SJCRH30 (cell line): Measurements from ENCODE around the gene LITAFD. TPM values are rescaled to one million over a fixed set of nuclear protein-coding genes. Genes with fewer than 3 reads are reported as not detected.
"Not testable (repeated sequence)": the region's sequence is repeated elsewhere in the genome, so short reads cannot be mapped to it uniquely, and the experiment has no call there.

Experiments used
- DNase-seq, 2 experiments: peaks; one replicate each; pipeline ENCODE4 v3.0.0-alpha.2; 2015 to 2020
- H3K27ac ChIP-seq: fragments of 250-450 bp; sonication (Bioruptor Pico); 2 replicates; pipeline ENCODE4 v1.5.1; 2020; ENCODE audit warnings: mild to moderate bottlenecking, moderate library complexity
- H3K27me3 ChIP-seq: fragments of 250-450 bp; sonication (Bioruptor Pico); 2 replicates; pipeline ENCODE4 v1.5.1; 2020; ENCODE audit warnings: mild to moderate bottlenecking, moderate library complexity
- H3K36me3 ChIP-seq: fragments of 250-450 bp; sonication (Bioruptor Pico); 2 replicates; pipeline ENCODE4 v1.5.1; 2020; ENCODE audit warnings: mild to moderate bottlenecking, moderate library complexity
- H3K4me1 ChIP-seq: fragments of 250-450 bp; sonication (Bioruptor Pico); 2 replicates; pipeline ENCODE4 v1.5.1; 2020; ENCODE audit warnings: mild to moderate bottlenecking, moderate library complexity
- H3K4me3 ChIP-seq: fragments of 250-450 bp; sonication (Bioruptor Pico); 2 replicates; pipeline ENCODE4 v1.5.1; 2020; ENCODE audit warnings: mild to moderate bottlenecking, moderate library complexity
- H3K9me3 ChIP-seq: fragments of 250-450 bp; sonication (Bioruptor Pico); replicated peaks from 2 replicates; pipeline ENCODE4 v1.5.1; 2020; ENCODE audit warnings: mild to moderate bottlenecking, moderate library complexity
- total RNA-seq: library from RNA; depleted of rRNA; stranded (reverse); fragments of >200 nt; shearing (Covaris generic); gene quantifications from 2 replicates; pipeline ENCODE4 v1.2.3, GENCODE V29; 2014

The LITAFD gene
- total RNA-seq, 1 experiment from 2014 or later = not detected

- not testable (repeated sequence) for H3K4me3 ChIP-seq, H3K27ac ChIP-seq
These were observed 8.3 kb upstream of the LITAFD start for GRCh38 chr16:8873866-8874195.

DNA sequence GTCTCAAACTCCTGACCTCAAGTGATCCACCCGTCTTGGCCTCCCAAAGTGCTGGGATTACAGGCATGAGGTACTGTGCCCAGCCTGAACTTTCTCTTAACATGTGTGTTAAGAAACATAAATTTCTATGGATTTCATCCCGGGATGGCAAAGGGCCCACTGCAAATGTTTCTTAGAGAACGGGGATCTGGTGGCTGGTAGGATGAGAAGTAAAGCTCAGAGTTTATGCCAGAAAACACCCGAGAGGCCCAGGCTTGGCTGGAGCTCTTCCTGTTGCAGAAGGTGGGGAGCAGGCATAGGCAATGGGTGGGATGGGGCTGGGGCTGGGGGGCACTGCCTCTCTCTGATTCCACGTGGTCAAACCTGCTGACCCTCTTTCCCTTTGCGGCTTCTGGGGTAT is 7.8 kb upstream of the LITAFD start:
- DNase-seq = no peak
- H3K27me3 ChIP-seq = no peaks in the 10 kb centered on the region
- peaks cover 16% of the 10 kb centered on the region for H3K4me1 ChIP-seq
- H3K27ac ChIP-seq = no peak overlapping the region
- no peaks in the 10 kb centered on the region for H3K36me3 ChIP-seq
- no peak overlapping the region for H3K4me3 ChIP-seq
- H3K9me3 ChIP-seq = no peaks in the 10 kb centered on the region

More at GRCh38 chr16:8873866-8874195, 8.3 kb upstream of the LITAFD start:
- not testable (repeated sequence) for H3K27me3 ChIP-seq, DNase-seq, H3K9me3 ChIP-seq, H3K36me3 ChIP-seq
- peaks cover 16% of the 10 kb centered on the region for H3K4me1 ChIP-seq

DNA sequence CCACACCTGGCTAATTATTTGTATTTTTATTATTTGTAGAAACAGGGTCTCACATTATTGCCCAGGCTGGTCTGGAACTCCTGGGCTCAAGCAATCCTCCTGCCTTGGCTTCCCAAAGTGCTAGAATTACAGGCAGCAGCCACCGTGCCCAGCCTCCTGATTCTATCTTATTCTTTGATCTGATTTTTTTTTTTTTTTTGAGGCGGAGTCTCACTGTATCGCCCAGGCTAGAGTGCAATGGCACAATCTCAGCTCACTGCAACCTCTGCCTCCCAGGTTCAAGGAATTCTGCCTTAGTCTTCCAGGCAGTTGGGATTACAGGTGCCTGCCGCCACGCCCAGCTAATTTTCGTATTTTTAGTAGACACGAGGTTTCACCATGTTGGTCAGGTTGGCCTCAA is 6.8 kb upstream of the LITAFD start:
- peaks cover 16% of the 10 kb centered on the region for H3K4me1 ChIP-seq
- not testable (repeated sequence) for H3K9me3 ChIP-seq, H3K27me3 ChIP-seq, H3K4me3 ChIP-seq, DNase-seq, H3K27ac ChIP-seq, H3K36me3 ChIP-seq

- H3K4me1 ChIP-seq = peaks cover 8% of the 10 kb centered on the region
- no peaks in the 10 kb centered on the region for H3K9me3 ChIP-seq
- no peaks in the 10 kb centered on the region for H3K36me3 ChIP-seq
- peak overlapping the region; percentile 5; the same call in 1 of the 2 replicates for H3K27ac ChIP-seq
- no peak overlapping the region for H3K4me3 ChIP-seq
- no peaks in the 10 kb centered on the region for H3K27me3 ChIP-seq
- peak in 1 of 2 experiments; percentile 42 for DNase-seq
These were observed 4.1 kb upstream of the LITAFD start for GRCh38 chr16:8877894-8878522.

GRCh38 chr16:8878523-8878911 is 3.6 kb upstream of the LITAFD start:
- Histone ChIP-seq H3K9me3 (no peaks in the 10 kb centered on the region), H3K36me3 (no peaks in the 10 kb centered on the region), H3K27ac (peak overlapping the region; percentile 5; the same call in 1 of the 2 replicates), H3K27me3 (no peaks in the 10 kb centered on the region), H3K4me1 (peaks cover 9% of the 10 kb centered on the region), H3K4me3 (no peak overlapping the region)
- peak in 1 of 2 experiments; percentile 39 for DNase-seq

DNA sequence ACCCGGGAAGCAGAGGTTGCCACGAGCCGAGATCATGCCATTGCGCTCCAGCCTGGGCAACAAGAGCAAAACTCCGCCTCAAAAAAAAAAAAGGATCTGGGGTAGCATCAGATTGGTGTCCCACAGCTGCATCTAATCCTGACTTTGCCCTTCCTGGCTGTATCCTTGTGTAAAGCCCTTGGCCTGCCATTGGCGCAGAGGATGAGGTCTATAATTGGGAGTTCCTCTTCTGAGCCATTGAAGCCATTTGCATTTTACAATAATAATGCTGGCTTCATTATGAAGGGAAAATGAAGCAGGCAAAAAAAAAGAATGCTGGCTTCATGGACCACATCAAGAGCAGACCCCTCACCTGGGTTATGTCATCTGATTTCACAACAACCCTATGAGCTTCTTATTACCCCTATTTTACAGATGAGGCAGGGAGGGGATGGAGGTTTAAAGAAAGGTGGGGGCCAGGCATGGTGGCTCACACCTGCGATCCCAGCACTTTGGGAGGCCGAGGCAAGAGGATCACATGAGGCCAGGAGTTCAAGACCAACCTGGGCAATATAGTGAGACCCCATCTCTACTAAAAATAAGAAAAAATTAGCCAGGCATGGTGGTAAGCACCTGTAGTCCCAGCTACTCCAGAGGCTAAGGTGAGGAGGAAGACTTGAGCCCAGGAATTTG is 1.2 kb upstream of the LITAFD start:
- Histone ChIP-seq H3K27me3 (no peaks in the 10 kb centered on the region), H3K36me3 (no peaks in the 10 kb centered on the region), H3K27ac (no peak overlapping the region), H3K9me3 (no peaks in the 10 kb centered on the region), H3K4me3 (no peak overlapping the region), H3K4me1 (peaks cover 30% of the 10 kb centered on the region)
- DNase-seq = no peak

GRCh38 chr16:8882725-8883377 is 700 bp downstream of the LITAFD start:
- peaks cover 45% of the 10 kb centered on the region for H3K4me1 ChIP-seq
- no peak for DNase-seq
- H3K27ac ChIP-seq = no peak overlapping the region
- no peak overlapping the region for H3K4me3 ChIP-seq
- H3K36me3 ChIP-seq = no peaks in the 10 kb centered on the region
- no peaks in the 10 kb centered on the region for H3K9me3 ChIP-seq
- H3K27me3 ChIP-seq = no peaks in the 10 kb centered on the region

DNA sequence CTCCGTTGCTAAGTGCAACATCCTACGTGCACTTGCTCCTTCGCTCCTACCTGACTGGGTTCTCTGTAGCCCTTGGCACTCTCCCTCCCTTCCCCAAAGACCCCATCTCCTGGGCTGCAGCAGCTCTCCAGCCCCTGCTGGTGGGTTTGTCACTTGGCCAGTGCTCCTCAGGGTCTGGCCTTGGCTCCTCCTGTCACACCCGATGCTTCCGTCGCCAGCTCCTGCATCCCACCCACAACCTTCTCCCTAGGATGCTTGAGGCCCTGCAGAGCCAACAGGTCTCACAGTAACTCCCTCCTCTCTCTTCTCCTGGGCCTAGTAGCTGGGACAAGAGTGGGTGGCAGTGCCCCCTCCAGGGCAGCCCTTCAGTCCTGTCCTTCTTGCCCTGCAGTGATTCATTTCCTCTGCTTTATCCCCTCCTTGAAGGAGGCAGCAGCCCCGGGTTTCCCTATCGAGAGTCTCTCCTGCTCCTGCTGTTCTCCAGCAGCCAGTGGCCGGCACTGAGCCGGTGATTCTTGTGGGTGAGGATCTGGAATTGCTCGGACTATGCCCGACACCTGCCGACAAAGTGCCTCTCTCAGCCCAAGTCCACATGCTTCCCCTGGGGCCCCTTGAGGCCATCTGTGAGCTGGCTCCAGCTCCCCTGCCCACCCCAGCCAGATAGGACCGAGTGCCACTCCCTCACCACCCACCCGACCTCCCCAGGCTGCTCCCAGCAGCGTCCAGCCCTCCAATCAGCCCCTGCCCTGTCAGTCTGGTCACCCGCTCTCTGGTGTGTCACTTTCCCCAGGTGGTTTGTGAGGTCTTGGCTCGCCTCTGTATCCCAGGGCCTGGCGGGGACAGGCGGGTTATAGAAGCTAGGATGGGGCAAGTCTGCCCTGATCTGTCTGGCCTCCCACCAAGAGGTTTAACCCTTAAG is 3.8 kb downstream of the LITAFD start:
- peaks cover 8% of the 10 kb centered on the region for H3K36me3 ChIP-seq
- H3K27me3 ChIP-seq = no peaks in the 10 kb centered on the region
- no peak overlapping the region for H3K4me3 ChIP-seq
- H3K4me1 ChIP-seq = peaks cover 44% of the 10 kb centered on the region
- H3K9me3 ChIP-seq = no peaks in the 10 kb centered on the region
- peak; percentile 55 to 62 for DNase-seq
- H3K27ac ChIP-seq = 0 out of 2 replicates have a peak overlapping the region, but pooled peaks have one; percentile 8

GRCh38 chr16:8886593-8887430 is 4.7 kb downstream of the LITAFD start:
- H3K27me3 ChIP-seq = no peaks in the 10 kb centered on the region
- H3K9me3 ChIP-seq = no peaks in the 10 kb centered on the region
- no peak overlapping the region for H3K4me3 ChIP-seq
- H3K4me1 ChIP-seq = peaks cover 44% of the 10 kb centered on the region
- peaks cover 17% of the 10 kb centered on the region for H3K36me3 ChIP-seq
- H3K27ac ChIP-seq = no peak overlapping the region
- no peak for DNase-seq

- Histone ChIP-seq H3K27ac (no peak overlapping the region), H3K4me3 (no peak overlapping the region), H3K36me3 (peaks cover 18% of the 10 kb centered on the region), H3K9me3 (no peaks in the 10 kb centered on the region), H3K27me3 (no peaks in the 10 kb centered on the region), H3K4me1 (peaks cover 44% of the 10 kb centered on the region)
- DNase-seq = no peak
These were observed 5.2 kb downstream of the LITAFD start for GRCh38 chr16:8887431-8887765.

GRCh38 chr16:8887952-8888560 is 5.9 kb downstream of the LITAFD start:
- no peaks in the 10 kb centered on the region for H3K9me3 ChIP-seq
- peaks cover 44% of the 10 kb centered on the region for H3K4me1 ChIP-seq
- peaks cover 20% of the 10 kb centered on the region for H3K36me3 ChIP-seq
- H3K27me3 ChIP-seq = no peaks in the 10 kb centered on the region
- H3K4me3 ChIP-seq = no peak overlapping the region
- DNase-seq = peak; percentile 47 to 62
- 0 out of 2 replicates have a peak overlapping the region, but pooled peaks have one; percentile 4 for H3K27ac ChIP-seq

- H3K9me3 ChIP-seq = no peaks in the 10 kb centered on the region
- H3K36me3 ChIP-seq = peaks cover 25% of the 10 kb centered on the region
- no peak overlapping the region for H3K4me3 ChIP-seq
- peaks cover 36% of the 10 kb centered on the region for H3K4me1 ChIP-seq
- no peak overlapping the region for H3K27ac ChIP-seq
- DNase-seq = no peak
- no peaks in the 10 kb centered on the region for H3K27me3 ChIP-seq
These were observed 7.1 kb downstream of the LITAFD start for GRCh38 chr16:8888951-8889892.
